Measurements from ENCODE around the gene POLR1E. TPM values are rescaled to one million over a fixed set of nuclear protein-coding genes. Genes with fewer than 3 reads are reported as not detected.

Gene POLR1E
- total RNA-seq, 1 experiment from 2014 or later, result 60.9 TPM

DNA sequence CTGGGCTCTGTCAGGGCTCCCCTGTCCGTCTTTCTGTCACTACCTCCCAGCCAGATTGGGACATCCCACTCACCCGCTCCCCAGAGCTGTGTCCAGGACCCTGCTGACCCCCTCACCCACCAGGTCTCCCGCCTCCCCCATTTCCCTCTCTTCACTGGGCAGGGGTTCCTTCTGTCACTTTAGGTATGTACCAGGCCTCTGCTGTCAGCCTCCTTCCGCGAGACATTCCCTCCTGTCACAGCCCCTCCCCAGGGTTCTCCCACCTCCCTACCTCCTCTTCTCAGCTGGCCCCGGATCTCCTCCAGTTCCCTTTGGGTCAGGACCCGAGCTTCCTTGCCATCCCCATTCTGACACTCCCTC, 488 bp downstream of the POLR1E start:
- no peak for ATAC-seq
- peaks cover 12 to 36% of the 10 kb centered on the region in 2 experiments; a peak in 3 of 4 replicates for H3K36me3 ChIP-seq (ENCODE audit: control insufficient read depth in 1 of 2, insufficient read depth in 2 of 2, low read length in 2 of 2)

More for the DNA sequence above, 488 bp downstream of the POLR1E start:
- no TSS peak for BruUV-seq (replicated peaks)
- TF ChIP-seq FOSL1 (IDR thresholded peaks at IDR 0.05; ENCODE audit: low read depth) (no peak), CTCF (IDR thresholded peaks at IDR 0.05 in 2 of 3, conservative IDR thresholded peaks at IDR 0.05 in 1 of 3; ENCODE audit: borderline replicate concordance in 1 of 3, insufficient read depth in 1 of 3, low read depth in 2 of 3, low read length in 2 of 3) (no peak), TCF7L2 (IDR thresholded peaks at IDR 0.05; ENCODE audit: borderline replicate concordance, extremely low read depth, insufficient read depth, insufficient read length) (no peak), CEBPB (IDR thresholded peaks at IDR 0.05; ENCODE audit: low read depth) (no peak), POLR2A (IDR thresholded peaks at IDR 0.05; ENCODE audit: borderline replicate concordance, extremely low read depth, insufficient read depth, insufficient read length) (no peak), SIN3A (IDR thresholded peaks at IDR 0.05; ENCODE audit: low read depth) (no peak; the same call in 1 of the 2 replicates), RAD21 (IDR thresholded peaks at IDR 0.05; ENCODE audit: low read depth) (no peak), ZBTB33 (IDR thresholded peaks at IDR 0.05; ENCODE audit: extremely low read depth, insufficient replicate concordance, low read length) (no peak), ELF1 (IDR thresholded peaks at IDR 0.05; ENCODE audit: borderline replicate concordance, low read depth) (no peak), CBX3 (IDR thresholded peaks at IDR 0.05; ENCODE audit: low read depth) (no peak), YY1 (IDR thresholded peaks at IDR 0.05; ENCODE audit: extremely low read depth, insufficient replicate concordance, low read depth, low read length) (no peak), JUND (IDR thresholded peaks at IDR 0.05) (no peak), SRF (IDR thresholded peaks at IDR 0.05; ENCODE audit: low read depth) (no peak), EZH2 (IDR thresholded peaks at IDR 0.05) (no peak), EZH2phosphoT487 (IDR thresholded peaks at IDR 0.05; ENCODE audit: borderline replicate concordance) (no peak), ZNF274 (IDR thresholded peaks at IDR 0.05; ENCODE audit: low read depth, low read length) (no peak), EGR1 (IDR thresholded peaks at IDR 0.05; ENCODE audit: low read depth) (no peak)
- TF ChIP-seq, protein P1, sequence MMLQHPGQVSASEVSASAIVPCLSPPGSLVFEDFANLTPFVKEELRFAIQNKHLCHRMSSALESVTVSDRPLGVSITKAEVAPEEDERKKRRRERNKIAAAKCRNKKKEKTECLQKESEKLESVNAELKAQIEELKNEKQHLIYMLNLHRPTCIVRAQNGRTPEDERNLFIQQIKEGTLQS (IDR thresholded peaks at IDR 0.05), result no peak
- TF ChIP-seq, protein P2, sequence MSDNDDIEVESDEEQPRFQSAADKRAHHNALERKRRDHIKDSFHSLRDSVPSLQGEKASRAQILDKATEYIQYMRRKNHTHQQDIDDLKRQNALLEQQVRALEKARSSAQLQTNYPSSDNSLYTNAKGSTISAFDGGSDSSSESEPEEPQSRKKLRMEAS (IDR thresholded peaks at IDR 0.05), result no peak
- H2AFZ ChIP-seq (ENCODE audit: low read depth, low read length, poor library complexity, severe bottlenecking), result no peak overlapping the region
- peak overlapping the region; percentile 92 to 100 for H3K4me3 ChIP-seq (replicated peaks in 1 of 2; ENCODE audit: low read depth in 1 of 2, low read length in 2 of 2)
- POLR2A ChIA-PET, result interaction anchor here (1.2 to 1.4 kb wide), 2 partner anchors 10 to 21 kb away, joined by 3 to 5 read pairs; partner anchors contain the start of gene ZBTB5
- no peaks in the 10 kb centered on the region for H3K9me2 ChIP-seq (ENCODE audit: insufficient read depth)
- peaks cover 12 to 39% of the 10 kb centered on the region in 2 experiments for H3K4me1 ChIP-seq (ENCODE audit: control insufficient read depth in 1 of 2, insufficient read depth in 2 of 2, low read length in 2 of 2)
- H3K9me3 ChIP-seq (ENCODE audit: control insufficient read depth in 1 of 2, insufficient read depth in 1 of 2, low read depth in 1 of 2, low read length in 2 of 2), result no peaks in the 10 kb centered on the region
- H3K27ac ChIP-seq (ENCODE audit: low read depth, low read length), result peak overlapping the region; percentile 63
- peak overlapping the region; percentile 96 for H3K9ac ChIP-seq (ENCODE audit: low read length)
- no peaks in the 10 kb centered on the region for H3K27me3 ChIP-seq (ENCODE audit: insufficient read depth, low read length)
- H4K20me1 ChIP-seq (ENCODE audit: insufficient read depth), result peaks cover 4% of the 10 kb centered on the region; the same call in 1 of the 2 replicates
- no peak for DNase-seq (ENCODE audit: low read depth, low spot score)
- peak overlapping the region; percentile 100 for H3K4me2 ChIP-seq (ENCODE audit: low read length)
- RAD21 ChIA-PET (ENCODE audit: low non-redundant PET in 1 of 2, low total read pairs in 2 of 2, uncharacterized antibody in 2 of 2, unreplicated experiment in 2 of 2), result no interaction called here
- intact Hi-C loops (cut with micrococcal nuclease), result loop anchor here (5.0 to 10.0 kb wide), 5 partner anchors 99 to 909 kb away; partner anchors contain the start of gene ALDH1B1
- CTCF ChIA-PET, result no interaction called here
- H3K79me2 ChIP-seq (ENCODE audit: insufficient read depth, low read length), result peaks cover 52% of the 10 kb centered on the region
